HepG2 (cell line): ENCODE results near the gene COL5A2. TPM values are rescaled to one million over a fixed set of nuclear protein-coding genes. Genes with fewer than 3 reads are reported as not detected.

Source experiments
- ATAC-seq: fragments of 200-7000 bp; cut with Tn5 transposase; 3 replicates; pipeline ENCODE4 v1.9.1; 2020; ENCODE audit warnings: mild to moderate bottlenecking, moderate library complexity
- BruUV-seq: library from RNA; stranded (reverse); fragments of 400-500 nt; replicated peaks from 2 replicates; lab custom pipeline; 2021; lab: Mats Ljungman, UMichigan
- CTCF ChIA-PET: fragments of 300-600 bp; formaldehyde crosslinking; extraction: SDS; loops from one replicate; lab custom pipeline; 2021; ENCODE audit warnings: low total read pairs, inconsistent platforms, low intra/inter-chr PET ratio; lab: Yijun Ruan, JAX
- POLR2A ChIA-PET: fragments of 350-600 bp; sonication (Branson Sonifier 250); formaldehyde crosslinking; loops from one replicate; lab custom pipeline; 2020; ENCODE audit warnings: antibody characterized with exemption, inconsistent platforms; lab: Yijun Ruan, JAX
- DNase-seq: peaks from one replicate; pipeline ENCODE4 v3.0.0-alpha.2; 2015; ENCODE audit warnings: low spot score
- FAIRE-seq: peaks from 3 replicates; lab custom pipeline; 2011; peaks lifted over from hg19 to GRCh38; lab: Jason Lieb, UNC
- H2AFZ ChIP-seq: one replicate; pipeline ENCODE4 v1.6.1; 2011; ENCODE audit warnings: low read length, inconsistent platforms
- H3K27ac ChIP-seq: fragments of 300-600 bp; 3 replicates; pipeline ENCODE4 v1.8.0; 2011; ENCODE audit warnings: mixed run types, mild to moderate bottlenecking, mixed read lengths, low read length, inconsistent platforms; ENCODE audit not compliant: insufficient read depth; ENCODE audit errors: extremely low read length
- H3K27me3 ChIP-seq, 2 experiments: fragments of 200-600 bp in 1 of 2; 2 replicates in 1 of 2; 3 replicates in 1 of 2; pipeline versions ENCODE4 v1.6.0 to v1.8.0; 2011; ENCODE audit warnings: low read length in 2 of 2, mild to moderate bottlenecking in 2 of 2, moderate library complexity in 2 of 2, inconsistent platforms in 1 of 2; ENCODE audit not compliant: insufficient read depth in 2 of 2, control insufficient read depth in 1 of 2
- H3K36me3 ChIP-seq, 2 experiments: fragments of 200-600 bp in 1 of 2; replicated peaks in 1 of 2; 2 replicates in 1 of 2; 3 replicates in 1 of 2; pipeline versions ENCODE4 v1.5.1 to v1.8.0; 2011; ENCODE audit warnings: low read length in 2 of 2, inconsistent platforms in 1 of 2; ENCODE audit not compliant: insufficient read depth in 2 of 2, control insufficient read depth in 1 of 2
- H3K4me1 ChIP-seq: 2 replicates; pipeline ENCODE4 v1.5.1; 2012; ENCODE audit warnings: low read length, inconsistent platforms; ENCODE audit not compliant: insufficient read depth
- H3K4me2 ChIP-seq: 2 replicates; pipeline ENCODE4 v1.6.0; 2011; ENCODE audit warnings: low read depth, low read length, inconsistent platforms
- H3K4me3 ChIP-seq, 3 experiments: fragments of 200-600 bp in 1 of 3; sonication (generic), shearing (Covaris generic) in 1 of 3; replicated peaks in 1 of 3; 2 replicates each; pipeline ENCODE4 v1.5.1; 2011 to 2016; ENCODE audit warnings: low read length in 3 of 3, inconsistent platforms in 2 of 3, low read depth in 2 of 3, mild to moderate bottlenecking in 2 of 3, control low read depth in 1 of 3, mixed read lengths in 1 of 3; ENCODE audit not compliant: insufficient read depth in 1 of 3
- H3K79me2 ChIP-seq: one replicate; pipeline ENCODE4 v1.6.1; 2011; ENCODE audit warnings: low read length, inconsistent platforms; ENCODE audit not compliant: insufficient read depth
- H3K9ac ChIP-seq: 2 replicates; pipeline ENCODE4 v1.6.0; 2011; ENCODE audit warnings: mild to moderate bottlenecking, low read depth, low read length, inconsistent platforms; ENCODE audit not compliant: insufficient read depth
- H3K9me3 ChIP-seq: 2 replicates; pipeline ENCODE4 v1.5.1; 2012; ENCODE audit warnings: mild to moderate bottlenecking, low read length
- H4K20me1 ChIP-seq: 2 replicates; pipeline ENCODE4 v1.6.0; 2011; ENCODE audit warnings: inconsistent platforms, mild to moderate bottlenecking, low read length, moderate library complexity; ENCODE audit not compliant: insufficient read depth
- BCL6 ChIP-seq: IDR thresholded peaks from 2 replicates; pipeline ENCODE4 v1.6.1; 2016; ENCODE audit warnings: missing genetic modification reagents, missing compliant biosample characterization
- CHCHD3 ChIP-seq: sonication (generic); formaldehyde crosslinking; IDR thresholded peaks from 2 replicates; pipeline ENCODE4 v1.8.0; 2022; ENCODE audit warnings: mild to moderate bottlenecking, missing genetic modification reagents, moderate library complexity
- GLI4 ChIP-seq: sonication (generic); formaldehyde crosslinking; IDR thresholded peaks from 2 replicates; pipeline ENCODE4 v1.5.1; 2020; ENCODE audit warnings: missing genetic modification reagents, mild to moderate bottlenecking, moderate library complexity, borderline replicate concordance
- KLF16 ChIP-seq, 2 experiments: sonication (generic) in 1 of 2; formaldehyde crosslinking in 1 of 2; IDR thresholded peaks; 2 replicates each; pipeline versions ENCODE4 v1.6.1 to v1.8.0; 2016 to 2023; ENCODE audit warnings: missing genetic modification reagents in 2 of 2, missing compliant biosample characterization in 1 of 2
- MTA1 ChIP-seq: sonication (generic); formaldehyde crosslinking; IDR thresholded peaks from 2 replicates; pipeline ENCODE4 v1.4.0; 2020; ENCODE audit warnings: missing genetic modification reagents, mild to moderate bottlenecking, borderline replicate concordance
- NFIC ChIP-seq: IDR thresholded peaks from 2 replicates; pipeline ENCODE4 v1.6.1; 2012; ENCODE audit warnings: mild to moderate bottlenecking, low read length, inconsistent platforms
- RAD51 ChIP-seq: fragments of 450-650 bp; IDR thresholded peaks from 2 replicates; pipeline ENCODE4 v1.6.1; 2016; ENCODE audit warnings: borderline replicate concordance
- TCF12 ChIP-seq, 2 experiments: fragments of 450-650 bp in 1 of 2; sonication (generic) in 1 of 2; formaldehyde crosslinking in 1 of 2; IDR thresholded peaks; 2 replicates each; pipeline versions ENCODE4 v1.6.1 to v1.8.0; 2017 to 2022; ENCODE audit warnings: antibody characterized with exemption in 1 of 2, mild to moderate bottlenecking in 1 of 2, missing genetic modification reagents in 1 of 2, moderate library complexity in 1 of 2
- ZNF207 ChIP-seq: fragments of 450-650 bp; IDR thresholded peaks from 2 replicates; pipeline ENCODE4 v1.6.1; 2016; ENCODE audit warnings: antibody characterized with exemption, borderline replicate concordance
- ZNF530 ChIP-seq: sonication (generic); formaldehyde crosslinking; IDR thresholded peaks from 2 replicates; pipeline ENCODE4 v1.5.0; 2020; ENCODE audit warnings: low read depth, mild to moderate bottlenecking, missing genetic modification reagents
- ZNF672 ChIP-seq: sonication (generic); formaldehyde crosslinking; IDR thresholded peaks from 2 replicates; pipeline ENCODE4 v1.8.1; 2022; ENCODE audit warnings: missing genetic modification reagents
- ZNF737 ChIP-seq: sonication (generic); formaldehyde crosslinking; IDR thresholded peaks from 2 replicates; pipeline ENCODE4 v1.5.0; 2020; ENCODE audit warnings: missing genetic modification reagents, mild to moderate bottlenecking, borderline replicate concordance
- ZNF776 ChIP-seq: sonication (generic); formaldehyde crosslinking; IDR thresholded peaks from 2 replicates; pipeline ENCODE4 v1.4.0; 2020; ENCODE audit warnings: mild to moderate bottlenecking, missing genetic modification reagents
- WGBS: methylation state at CpG from one replicate; pipeline ENCODE4 v1.1.6; 2017; ENCODE audit warnings: low lambda C conversion rate; 5-methylcytosine and 5-hydroxymethylcytosine counted together
- in situ Hi-C: cut with HindIII; loops from 2 replicates; pipeline ENCODE4 v1.10.0; 2017; ENCODE audit warnings: low pct_unique_long_range_greater_than_20kb; ENCODE audit not compliant: extremely low pct_ligation_motif_present
- intact Hi-C: fragments of 100-400 bp; cut with micrococcal nuclease; formaldehyde crosslinking; loops from one replicate; pipeline ENCODE4 v1.10.0; 2022; ENCODE audit not compliant: unreplicated experiment
- polyA plus RNA-seq, 8 experiments: library from polyadenylated mRNA; depleted of rRNA in 3 of 8; stranded (reverse) in 7 of 8; unstranded in 1 of 8; fragments of >200 nt; fragmentation: Illumina TruSeq in 4 of 8; extraction: Trizol in 4 of 8; gene quantifications; 2 replicates each; pipeline versions ENCODE4 v1.2.1 to v1.2.3, GENCODE V29; 2011 to 2016; ENCODE audit warnings: low read depth in 4 of 8, missing spikeins in 1 of 8, mixed read lengths in 1 of 8; ENCODE audit not compliant: insufficient read depth in 1 of 8
- total RNA-seq, 5 experiments: library from RNA; depleted of rRNA; stranded (reverse); fragments of >200 nt; fragmentation: Illumina TruSeq; extraction: Trizol; gene quantifications; 2 replicates each; pipeline ENCODE4 v1.2.3, GENCODE V29; 2016; ENCODE audit warnings: low read depth in 1 of 5
- TF ChIP-seq, protein P1 (sequence below): sonication (generic); formaldehyde crosslinking; IDR thresholded peaks from 2 replicates; pipeline ENCODE4 v1.5.0; 2020; ENCODE audit warnings: missing genetic modification reagents
- TF ChIP-seq, protein P2 (sequence below): sonication (generic); formaldehyde crosslinking; IDR thresholded peaks from 2 replicates; pipeline ENCODE4 v1.4.0; 2020; ENCODE audit warnings: missing genetic modification reagents, borderline replicate concordance
- TF ChIP-seq, protein P3 (sequence below): sonication (generic); formaldehyde crosslinking; IDR thresholded peaks from 2 replicates; pipeline ENCODE4 v1.4.0; 2020; ENCODE audit warnings: missing genetic modification reagents
- TF ChIP-seq, protein P4 (sequence below): sonication (generic); formaldehyde crosslinking; conservative IDR thresholded peaks from 2 replicates; pipeline ENCODE4 v1.8.0; 2022; ENCODE audit warnings: mild to moderate bottlenecking, moderate library complexity, missing genetic modification reagents

Gene COL5A2
- total and polyA plus RNA-seq, 2 of the 13 experiments (the other 11 are each of a cell fraction or from before 2014, with no cell fraction given): 0.83 to 1.5 TPM

DNA sequence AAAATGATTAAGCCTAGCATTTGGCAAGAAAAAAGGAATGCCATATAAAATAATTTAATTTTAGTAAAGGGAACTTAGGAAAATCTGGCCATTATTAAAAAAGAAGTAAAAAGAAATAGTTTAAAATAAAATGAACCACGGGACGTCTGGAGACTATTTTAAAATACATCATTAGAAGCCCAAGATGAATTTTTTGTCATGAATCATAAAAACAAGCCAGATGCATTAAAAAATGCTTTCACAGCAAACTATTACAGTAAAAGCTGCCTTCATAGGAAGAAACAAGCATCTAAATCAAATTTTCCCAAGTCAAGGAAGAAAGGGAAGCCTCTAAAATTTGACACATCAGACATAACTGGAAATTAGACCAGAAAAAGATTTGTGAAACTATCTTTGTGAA, 33.0 kb downstream of the COL5A2 start:
- DNase-seq (no peak), ATAC-seq (no peak), FAIRE-seq (no peak)
- Histone ChIP-seq H2AFZ (no peak overlapping the region), H3K4me1 (no peaks in the 10 kb centered on the region), H3K27ac (no peak overlapping the region), H3K9ac (no peak overlapping the region), H3K27me3 (no peaks in the 10 kb centered on the region), H4K20me1 (no peaks in the 10 kb centered on the region), H3K4me2 (no peak overlapping the region), H3K36me3 (no peaks in the 10 kb centered on the region), H3K79me2 (no peaks in the 10 kb centered on the region), H3K4me3 (no peak overlapping the region), H3K9me3 (no peaks in the 10 kb centered on the region)
- BruUV-seq: no TSS peak
- intact Hi-C loops (no loop called here), in situ Hi-C loops (no loop called here)
- ChIA-PET CTCF (interaction anchor here (2.0 kb wide), 1 partner anchor 265 kb away, joined by 5 read pairs; no protein-coding TSS in a partner anchor), POLR2A (no interaction called here)
- WGBS: 2% methylated on average over 2 of the region's 2 CpGs
- TF ChIP-seq KLF16 (CRISPR knock-in tag; IDR thresholded peaks at IDR 0.05): no peak
- no peak for TF ChIP-seq MTA1 (CRISPR knock-in tag)
- TF ChIP-seq ZNF776: no peak
- TF ChIP-seq CHCHD3 (CRISPR knock-in tag): no peak
- TF ChIP-seq RAD51: no peak
- TF ChIP-seq, protein P1, sequence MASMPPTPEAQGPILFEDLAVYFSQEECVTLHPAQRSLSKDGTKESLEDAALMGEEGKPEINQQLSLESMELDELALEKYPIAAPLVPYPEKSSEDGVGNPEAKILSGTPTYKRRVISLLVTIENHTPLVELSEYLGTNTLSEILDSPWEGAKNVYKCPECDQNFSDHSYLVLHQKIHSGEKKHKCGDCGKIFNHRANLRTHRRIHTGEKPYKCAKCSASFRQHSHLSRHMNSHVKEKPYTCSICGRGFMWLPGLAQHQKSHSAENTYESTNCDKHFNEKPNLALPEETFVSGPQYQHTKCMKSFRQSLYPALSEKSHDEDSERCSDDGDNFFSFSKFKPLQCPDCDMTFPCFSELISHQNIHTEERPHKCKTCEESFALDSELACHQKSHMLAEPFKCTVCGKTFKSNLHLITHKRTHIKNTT (CRISPR knock-in tag): no peak
- TF ChIP-seq, protein P2, sequence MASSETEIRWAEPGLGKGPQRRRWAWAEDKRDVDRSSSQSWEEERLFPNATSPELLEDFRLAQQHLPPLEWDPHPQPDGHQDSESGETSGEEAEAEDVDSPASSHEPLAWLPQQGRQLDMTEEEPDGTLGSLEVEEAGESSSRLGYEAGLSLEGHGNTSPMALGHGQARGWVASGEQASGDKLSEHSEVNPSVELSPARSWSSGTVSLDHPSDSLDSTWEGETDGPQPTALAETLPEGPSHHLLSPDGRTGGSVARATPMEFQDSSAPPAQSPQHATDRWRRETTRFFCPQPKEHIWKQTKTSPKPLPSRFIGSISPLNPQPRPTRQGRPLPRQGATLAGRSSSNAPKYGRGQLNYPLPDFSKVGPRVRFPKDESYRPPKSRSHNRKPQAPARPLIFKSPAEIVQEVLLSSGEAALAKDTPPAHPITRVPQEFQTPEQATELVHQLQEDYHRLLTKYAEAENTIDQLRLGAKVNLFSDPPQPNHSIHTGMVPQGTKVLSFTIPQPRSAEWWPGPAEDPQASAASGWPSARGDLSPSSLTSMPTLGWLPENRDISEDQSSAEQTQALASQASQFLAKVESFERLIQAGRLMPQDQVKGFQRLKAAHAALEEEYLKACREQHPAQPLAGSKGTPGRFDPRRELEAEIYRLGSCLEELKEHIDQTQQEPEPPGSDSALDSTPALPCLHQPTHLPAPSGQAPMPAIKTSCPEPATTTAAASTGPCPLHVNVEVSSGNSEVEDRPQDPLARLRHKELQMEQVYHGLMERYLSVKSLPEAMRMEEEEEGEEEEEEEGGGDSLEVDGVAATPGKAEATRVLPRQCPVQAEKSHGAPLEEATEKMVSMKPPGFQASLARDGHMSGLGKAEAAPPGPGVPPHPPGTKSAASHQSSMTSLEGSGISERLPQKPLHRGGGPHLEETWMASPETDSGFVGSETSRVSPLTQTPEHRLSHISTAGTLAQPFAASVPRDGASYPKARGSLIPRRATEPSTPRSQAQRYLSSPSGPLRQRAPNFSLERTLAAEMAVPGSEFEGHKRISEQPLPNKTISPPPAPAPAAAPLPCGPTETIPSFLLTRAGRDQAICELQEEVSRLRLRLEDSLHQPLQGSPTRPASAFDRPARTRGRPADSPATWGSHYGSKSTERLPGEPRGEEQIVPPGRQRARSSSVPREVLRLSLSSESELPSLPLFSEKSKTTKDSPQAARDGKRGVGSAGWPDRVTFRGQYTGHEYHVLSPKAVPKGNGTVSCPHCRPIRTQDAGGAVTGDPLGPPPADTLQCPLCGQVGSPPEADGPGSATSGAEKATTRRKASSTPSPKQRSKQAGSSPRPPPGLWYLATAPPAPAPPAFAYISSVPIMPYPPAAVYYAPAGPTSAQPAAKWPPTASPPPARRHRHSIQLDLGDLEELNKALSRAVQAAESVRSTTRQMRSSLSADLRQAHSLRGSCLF (CRISPR knock-in tag): no peak
- TF ChIP-seq BCL6 (CRISPR knock-in tag): no peak
- no peak for TF ChIP-seq ZNF672 (CRISPR knock-in tag)
- TF ChIP-seq, protein P3, sequence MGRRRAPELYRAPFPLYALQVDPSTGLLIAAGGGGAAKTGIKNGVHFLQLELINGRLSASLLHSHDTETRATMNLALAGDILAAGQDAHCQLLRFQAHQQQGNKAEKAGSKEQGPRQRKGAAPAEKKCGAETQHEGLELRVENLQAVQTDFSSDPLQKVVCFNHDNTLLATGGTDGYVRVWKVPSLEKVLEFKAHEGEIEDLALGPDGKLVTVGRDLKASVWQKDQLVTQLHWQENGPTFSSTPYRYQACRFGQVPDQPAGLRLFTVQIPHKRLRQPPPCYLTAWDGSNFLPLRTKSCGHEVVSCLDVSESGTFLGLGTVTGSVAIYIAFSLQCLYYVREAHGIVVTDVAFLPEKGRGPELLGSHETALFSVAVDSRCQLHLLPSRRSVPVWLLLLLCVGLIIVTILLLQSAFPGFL: no peak
- TF ChIP-seq, protein P4, sequence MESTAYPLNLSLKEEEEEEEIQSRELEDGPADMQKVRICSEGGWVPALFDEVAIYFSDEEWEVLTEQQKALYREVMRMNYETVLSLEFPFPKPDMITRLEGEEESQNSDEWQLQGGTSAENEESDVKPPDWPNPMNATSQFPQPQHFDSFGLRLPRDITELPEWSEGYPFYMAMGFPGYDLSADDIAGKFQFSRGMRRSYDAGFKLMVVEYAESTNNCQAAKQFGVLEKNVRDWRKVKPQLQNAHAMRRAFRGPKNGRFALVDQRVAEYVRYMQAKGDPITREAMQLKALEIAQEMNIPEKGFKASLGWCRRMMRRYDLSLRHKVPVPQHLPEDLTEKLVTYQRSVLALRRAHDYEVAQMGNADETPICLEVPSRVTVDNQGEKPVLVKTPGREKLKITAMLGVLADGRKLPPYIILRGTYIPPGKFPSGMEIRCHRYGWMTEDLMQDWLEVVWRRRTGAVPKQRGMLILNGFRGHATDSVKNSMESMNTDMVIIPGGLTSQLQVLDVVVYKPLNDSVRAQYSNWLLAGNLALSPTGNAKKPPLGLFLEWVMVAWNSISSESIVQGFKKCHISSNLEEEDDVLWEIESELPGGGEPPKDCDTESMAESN: no peak
- no peak for TF ChIP-seq GLI4 (CRISPR knock-in tag)
- TF ChIP-seq ZNF207: no peak
- TF ChIP-seq ZNF530: no peak
- no peak for TF ChIP-seq NFIC
- TF ChIP-seq TCF12 (IDR thresholded peaks at IDR 0.05): no peak
- no peak for TF ChIP-seq TCF12 (CRISPR knock-in tag; IDR thresholded peaks at IDR 0.05)
- no peak for TF ChIP-seq ZNF737 (CRISPR knock-in tag)
